GM18520 (cell line): ENCODE results near the gene ANKAR.
"Not testable (repeated sequence)": the region's sequence is repeated elsewhere in the genome, so short reads cannot be mapped to it uniquely, and the experiment has no call there.

Experiments used
- ATAC-seq: cut with Tn5 transposase; IDR thresholded peaks from one replicate; pipeline ENCODE4 v1.9.1; 2021; ENCODE audit not compliant: unreplicated experiment

ANKAR gene

GRCh38 chr2:189700681-189701080, 26.2 kb downstream of the ANKAR start:
- no peak for ATAC-seq

GRCh38 chr2:189702071-189702470, 27.6 kb downstream of the ANKAR start:
- no peak for ATAC-seq

GRCh38 chr2:189709501-189710221, 35.2 kb downstream of the ANKAR start:
- ATAC-seq: no peak

DNA sequence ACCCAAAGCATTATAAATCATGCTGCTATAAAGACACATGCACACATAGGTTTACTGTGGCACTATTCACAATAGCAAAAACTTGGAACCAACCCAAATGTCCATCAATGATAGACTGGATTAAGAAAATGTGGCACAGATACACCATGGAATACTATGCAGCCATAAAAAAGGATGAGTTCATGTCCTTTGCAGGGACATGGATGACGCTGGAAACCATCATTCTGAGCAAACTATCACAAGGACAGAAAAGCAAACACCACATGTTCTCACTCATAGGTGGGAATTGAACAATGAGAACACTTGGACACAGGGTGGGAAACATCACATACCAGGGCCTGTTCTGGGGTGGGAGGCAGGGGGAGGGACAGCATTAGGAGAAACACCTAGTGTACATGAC, 43.1 kb downstream of the ANKAR start:
- ATAC-seq: not testable (repeated sequence)

GRCh38 chr2:189719571-189719970, 45.1 kb downstream of the ANKAR start:
- ATAC-seq: no peak

GRCh38 chr2:189723192-189723591, 48.7 kb downstream of the ANKAR start:
- ATAC-seq: no peak
